Natural killer cell (primary cell): ENCODE measurements around the gene MYH10. TPM values are rescaled to one million over a fixed set of nuclear protein-coding genes. Genes with fewer than 3 reads are reported as not detected.

ENCODE experiments used
- ATAC-seq, 3 donors: fragments of 150-1000 bp in 2 of 3; fragments of 200-7000 bp in 1 of 3; cut with Tn5 transposase; 1 replicate in 1 of 3; 2 replicates in 2 of 3; pipeline ENCODE4 v1.10.0; 2021; ENCODE audit warnings: mild to moderate bottlenecking in 2 of 3, moderate library complexity in 2 of 3
- DNase-seq, 2 donors: peaks; one replicate each; pipeline versions ENCODE4 v3.0.0 to v3.0.0-alpha.2; 2013 to 2021; ENCODE audit warnings: mixed read lengths in 1 of 2
- H3K27ac ChIP-seq: one replicate; pipeline ENCODE4 v1.5.1; 2013; ENCODE audit warnings: mild to moderate bottlenecking, low read length
- H3K27me3 ChIP-seq: one replicate; pipeline ENCODE4 v1.6.1; 2013; ENCODE audit warnings: low read length; ENCODE audit not compliant: control insufficient read depth, insufficient read depth
- H3K36me3 ChIP-seq: one replicate; pipeline ENCODE4 v1.6.1; 2013; ENCODE audit warnings: low read length; ENCODE audit not compliant: control insufficient read depth, insufficient read depth
- H3K4me1 ChIP-seq: one replicate; pipeline ENCODE4 v1.6.1; 2013; ENCODE audit warnings: low read length; ENCODE audit not compliant: control insufficient read depth, insufficient read depth
- H3K4me3 ChIP-seq: one replicate; pipeline ENCODE4 v1.5.1; 2013; ENCODE audit warnings: low read length
- H3K9me3 ChIP-seq: one replicate; pipeline ENCODE4 v1.6.1; 2013; ENCODE audit warnings: low read length; ENCODE audit not compliant: control insufficient read depth, insufficient read depth
- H3K27ac Mint-ChIP-seq, 2 donors: one replicate each; pipeline ENCODE4 v1.8.0; 2022; ENCODE audit warnings: mild to moderate bottlenecking in 2 of 2, mixed read lengths in 2 of 2, moderate library complexity in 1 of 2
- H3K27me3 Mint-ChIP-seq, 2 donors: one replicate each; pipeline ENCODE4 v1.8.0; 2022; ENCODE audit warnings: low read depth in 2 of 2, mixed read lengths in 2 of 2
- H3K36me3 Mint-ChIP-seq: one replicate; pipeline ENCODE4 v1.8.0; 2022; ENCODE audit warnings: mixed read lengths
- H3K4me1 Mint-ChIP-seq, 2 donors: one replicate each; pipeline ENCODE4 v1.8.0; 2022; ENCODE audit warnings: mixed read lengths in 2 of 2
- H3K4me3 Mint-ChIP-seq: one replicate; pipeline ENCODE4 v1.8.0; 2022; ENCODE audit warnings: mild to moderate bottlenecking, moderate library complexity, mixed read lengths
- H3K9me3 Mint-ChIP-seq, 2 donors: one replicate each; pipeline ENCODE4 v1.8.0; 2022; ENCODE audit warnings: mixed read lengths in 2 of 2
- WGBS: methylation state at CpG from one replicate; pipeline ENCODE4 v1.1.7; 2013; ENCODE audit warnings: missing lambda C conversion rate; ENCODE audit not compliant: insufficient coverage; 5-methylcytosine and 5-hydroxymethylcytosine counted together
- intact Hi-C: fragments of 100-400 bp; cut with micrococcal nuclease; formaldehyde crosslinking; loops from one replicate; pipeline ENCODE4 v1.14.2; 2022
- total RNA-seq, 4 donors: library from RNA; stranded (reverse); fragments of 120-200 nt in 1 of 4; gene quantifications; one replicate each; pipeline versions ENCODE4 v1.2.3 to v1.2.4, GENCODE V29; 2013 to 2022
- TF ChIP-seq, protein P1 (sequence below): fragments of 200-600 bp; IDR thresholded peaks from one replicate; pipeline ENCODE4 v1.8.0; 2022; ENCODE audit warnings: antibody characterized with exemption

Gene MYH10
- total RNA-seq, 3 donors from 2014 or later (not counting 1 experiment from before 2014, with no cell fraction given) = 0.28 to 1.5 (median 1.0) TPM

DNA sequence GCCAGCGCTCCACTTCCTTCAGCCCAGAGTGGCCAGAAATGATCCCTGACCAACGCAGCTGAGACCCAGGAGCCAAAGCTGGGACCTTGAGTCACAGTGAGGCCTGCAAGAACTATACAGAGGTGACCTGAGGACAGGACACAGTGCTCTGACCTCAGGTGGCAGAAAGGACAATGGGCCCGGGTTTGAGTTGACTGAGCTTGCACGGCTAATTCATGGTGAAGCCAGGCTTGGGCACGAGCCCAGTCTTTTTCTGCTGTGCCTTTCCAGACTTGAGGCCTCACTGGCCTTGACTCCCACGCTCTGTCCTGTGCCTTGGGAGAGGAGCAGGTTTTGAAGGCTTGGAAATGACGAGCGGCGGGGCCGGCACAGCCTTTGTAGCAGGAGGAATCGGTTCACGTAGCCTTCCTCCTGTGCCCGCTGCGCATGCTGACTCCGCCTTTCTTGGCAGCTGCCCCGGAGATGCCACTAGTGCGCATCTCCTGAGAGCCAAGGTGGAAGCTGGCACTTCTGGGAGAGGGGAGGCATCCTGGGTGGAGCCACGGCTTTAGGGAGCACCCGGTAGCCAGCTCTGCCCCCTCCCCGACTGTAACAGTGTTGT lies 160.0 kb downstream of the MYH10 start:
- no peaks in the 10 kb centered on the region for H3K4me1 ChIP-seq
- H3K36me3 ChIP-seq = peaks cover 58% of the 10 kb centered on the region
- no peaks in the 10 kb centered on the region for H3K9me3 Mint-ChIP-seq
- no peak for ATAC-seq
- no peak overlapping the region for H3K4me3 Mint-ChIP-seq
- TF ChIP-seq, protein P1, sequence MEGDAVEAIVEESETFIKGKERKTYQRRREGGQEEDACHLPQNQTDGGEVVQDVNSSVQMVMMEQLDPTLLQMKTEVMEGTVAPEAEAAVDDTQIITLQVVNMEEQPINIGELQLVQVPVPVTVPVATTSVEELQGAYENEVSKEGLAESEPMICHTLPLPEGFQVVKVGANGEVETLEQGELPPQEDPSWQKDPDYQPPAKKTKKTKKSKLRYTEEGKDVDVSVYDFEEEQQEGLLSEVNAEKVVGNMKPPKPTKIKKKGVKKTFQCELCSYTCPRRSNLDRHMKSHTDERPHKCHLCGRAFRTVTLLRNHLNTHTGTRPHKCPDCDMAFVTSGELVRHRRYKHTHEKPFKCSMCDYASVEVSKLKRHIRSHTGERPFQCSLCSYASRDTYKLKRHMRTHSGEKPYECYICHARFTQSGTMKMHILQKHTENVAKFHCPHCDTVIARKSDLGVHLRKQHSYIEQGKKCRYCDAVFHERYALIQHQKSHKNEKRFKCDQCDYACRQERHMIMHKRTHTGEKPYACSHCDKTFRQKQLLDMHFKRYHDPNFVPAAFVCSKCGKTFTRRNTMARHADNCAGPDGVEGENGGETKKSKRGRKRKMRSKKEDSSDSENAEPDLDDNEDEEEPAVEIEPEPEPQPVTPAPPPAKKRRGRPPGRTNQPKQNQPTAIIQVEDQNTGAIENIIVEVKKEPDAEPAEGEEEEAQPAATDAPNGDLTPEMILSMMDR = no peak
- no peaks in the 10 kb centered on the region for H3K36me3 Mint-ChIP-seq
- DNase-seq = no peak
- no peak overlapping the region for H3K27ac ChIP-seq
- 98% methylated on average over 20 of the region's 20 CpGs for WGBS
- no peaks in the 10 kb centered on the region for H3K27me3 ChIP-seq
- H3K4me3 ChIP-seq = no peak overlapping the region
- H3K4me1 Mint-ChIP-seq = peaks cover 6 to 8% of the 10 kb centered on the region in 2 donors
- H3K27me3 Mint-ChIP-seq = no peaks in the 10 kb centered on the region
- no peaks in the 10 kb centered on the region for H3K9me3 ChIP-seq
- intact Hi-C loops = no loop called here
- H3K27ac Mint-ChIP-seq = no peak overlapping the region

GRCh38 chr17:8469964-8470363 lies 160.6 kb downstream of the MYH10 start:
- no peaks in the 10 kb centered on the region for H3K9me3 Mint-ChIP-seq
- no peaks in the 10 kb centered on the region for H3K27me3 Mint-ChIP-seq
- Histone ChIP-seq H3K27me3 (no peaks in the 10 kb centered on the region), H3K27ac (no peak overlapping the region), H3K4me1 (no peaks in the 10 kb centered on the region), H3K4me3 (no peak overlapping the region), H3K36me3 (peaks cover 56% of the 10 kb centered on the region), H3K9me3 (no peaks in the 10 kb centered on the region)
- H3K36me3 Mint-ChIP-seq = no peaks in the 10 kb centered on the region
- no peak overlapping the region for H3K4me3 Mint-ChIP-seq
- ATAC-seq = no peak
- intact Hi-C loops = no loop called here
- no peak overlapping the region for H3K27ac Mint-ChIP-seq
- peaks cover 11 to 14% of the 10 kb centered on the region in 2 donors for H3K4me1 Mint-ChIP-seq
- WGBS = 96% methylated on average over 12 of the region's 12 CpGs
- no peak for DNase-seq
- TF ChIP-seq, protein P1 = no peak

DNA sequence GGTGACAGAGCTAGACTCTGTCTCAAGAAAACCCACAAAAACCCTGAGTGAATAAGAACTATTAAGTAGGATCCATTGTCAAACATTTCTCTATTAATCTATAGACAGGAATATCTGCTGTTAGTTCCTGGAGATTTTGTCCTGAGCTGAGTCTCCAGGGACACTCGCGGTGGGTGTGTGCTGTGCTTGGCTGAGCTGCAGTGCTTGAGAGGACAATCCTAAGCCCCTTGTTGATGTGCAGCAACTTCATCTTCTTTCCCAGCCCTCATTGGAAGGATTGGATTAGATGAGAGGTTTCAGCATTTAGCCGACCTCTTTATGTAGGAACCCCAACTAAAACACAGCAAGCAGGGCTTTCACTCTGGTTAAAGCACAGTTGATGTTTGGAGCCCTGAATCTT lies 161.5 kb downstream of the MYH10 start:
- H3K9me3 ChIP-seq = no peaks in the 10 kb centered on the region
- Mint-ChIP-seq H3K27me3 (no peaks in the 10 kb centered on the region), H3K4me3 (no peak overlapping the region)

More for the DNA sequence above, 161.5 kb downstream of the MYH10 start:
- Histone ChIP-seq H3K27ac (no peak overlapping the region), H3K27me3 (no peaks in the 10 kb centered on the region), H3K4me1 (no peaks in the 10 kb centered on the region), H3K4me3 (no peak overlapping the region), H3K36me3 (peaks cover 50% of the 10 kb centered on the region)
- H3K36me3 Mint-ChIP-seq = no peaks in the 10 kb centered on the region
- peaks cover 21 to 24% of the 10 kb centered on the region in 2 donors for H3K4me1 Mint-ChIP-seq
- 94% methylated on average over 3 of the region's 3 CpGs for WGBS
- ATAC-seq (no peak), DNase-seq (no peak)
- H3K9me3 Mint-ChIP-seq = no peaks in the 10 kb centered on the region
- H3K27ac Mint-ChIP-seq = no peak overlapping the region
- TF ChIP-seq, protein P1 = no peak
- intact Hi-C loops = no loop called here
